A549 (cell line): ENCODE results near the gene CDA. TPM values are rescaled to one million over a fixed set of nuclear protein-coding genes. Genes with fewer than 3 reads are reported as not detected.

Source experiments
- BHLHE40 ChIP-seq: IDR thresholded peaks from 2 replicates; pipeline ENCODE4 v1.6.1; 2012; ENCODE audit warnings: low read depth, low read length, inconsistent platforms
- CBX8 ChIP-seq: fragments of 200-600 bp; sonication (generic); IDR thresholded peaks from 2 replicates; pipeline ENCODE4 v1.6.1; 2016
- CHD2 ChIP-seq: fragments of 150-350 bp; IDR thresholded peaks from 2 replicates; pipeline ENCODE4 v1.6.1; 2014; ENCODE audit warnings: low read length; ENCODE audit not compliant: partially characterized antibody
- EP300 ChIP-seq, 2 experiments: fragments of >200 bp; sonication (Bioruptor Twin); formaldehyde crosslinking; IDR thresholded peaks; 2 replicates in 1 of 2; 3 replicates in 1 of 2; pipeline ENCODE4 v1.6.1; 2016 to 2017
- ESRRA ChIP-seq: fragments of 150-350 bp; IDR thresholded peaks from 2 replicates; pipeline ENCODE4 v1.6.1; 2014; ENCODE audit warnings: mild to moderate bottlenecking, low read length, borderline replicate concordance
- FOSB ChIP-seq: fragments of 250-450 bp; sonication (Bioruptor Pico); IDR thresholded peaks from 2 replicates; pipeline ENCODE4 v1.5.0; 2020; ENCODE audit warnings: mild to moderate bottlenecking, moderate library complexity
- FOXS1 ChIP-seq: fragments of 250-450 bp; sonication (Bioruptor Pico); IDR thresholded peaks from 2 replicates; pipeline ENCODE4 v1.5.0; 2020; ENCODE audit warnings: mild to moderate bottlenecking, moderate library complexity
- HOXA7 ChIP-seq: fragments of 250-450 bp; sonication (Bioruptor Pico); IDR thresholded peaks from 2 replicates; pipeline ENCODE4 v1.5.0; 2020; ENCODE audit warnings: mild to moderate bottlenecking, moderate library complexity
- HOXB13 ChIP-seq: fragments of 250-450 bp; sonication (Bioruptor Pico); IDR thresholded peaks from 2 replicates; pipeline ENCODE4 v1.5.0; 2020; ENCODE audit warnings: low read depth, mild to moderate bottlenecking, moderate library complexity
- HOXB5 ChIP-seq: fragments of 250-450 bp; sonication (Bioruptor Pico); IDR thresholded peaks from 2 replicates; pipeline ENCODE4 v1.5.0; 2020; ENCODE audit warnings: mild to moderate bottlenecking, moderate library complexity
- JUN ChIP-seq, 2 experiments: fragments of >200 bp; sonication (Bioruptor Twin); formaldehyde crosslinking; IDR thresholded peaks; 2 replicates in 1 of 2; 3 replicates in 1 of 2; pipeline ENCODE4 v1.6.1; 2016 to 2017
- KDM1A ChIP-seq: fragments of 200-600 bp; sonication (generic); IDR thresholded peaks from 2 replicates; pipeline ENCODE4 v1.6.1; 2016; ENCODE audit warnings: low read depth, mild to moderate bottlenecking
- MAZ ChIP-seq: fragments of 150-350 bp; IDR thresholded peaks from 2 replicates; pipeline ENCODE4 v1.6.1; 2014; ENCODE audit warnings: antibody characterized with exemption, low read depth, low read length, borderline replicate concordance
- NFE2L2 ChIP-seq: fragments of 150-350 bp; conservative IDR thresholded peaks from 2 replicates; pipeline ENCODE4 v1.6.1; 2014; ENCODE audit warnings: low read length
- NPAS2 ChIP-seq: fragments of 250-450 bp; sonication (Bioruptor Pico); IDR thresholded peaks from 2 replicates; pipeline ENCODE4 v1.8.0; 2022; ENCODE audit warnings: mild to moderate bottlenecking, moderate library complexity, borderline replicate concordance
- PHF8 ChIP-seq: fragments of 200-600 bp; sonication (generic); IDR thresholded peaks from 2 replicates; pipeline ENCODE4 v1.6.1; 2016; ENCODE audit warnings: low read depth, mild to moderate bottlenecking, antibody characterized with exemption, moderate library complexity, borderline replicate concordance
- POLR2AphosphoS2 ChIP-seq: conservative IDR thresholded peaks from 2 replicates; pipeline ENCODE4 v1.6.1; 2012; ENCODE audit warnings: low read length, improper control_type of control experiment, inconsistent platforms
- RAD21 ChIP-seq, 2 experiments: fragments of >200 bp in 1 of 2; sonication (Bioruptor Twin) in 1 of 2; formaldehyde crosslinking in 1 of 2; IDR thresholded peaks in 1 of 2; conservative IDR thresholded peaks in 1 of 2; 2 replicates in 1 of 2; 3 replicates in 1 of 2; pipeline ENCODE4 v1.6.1; 2012 to 2018; ENCODE audit warnings: inconsistent platforms in 1 of 2
- RFX5 ChIP-seq: fragments of 450-650 bp; IDR thresholded peaks from 2 replicates; pipeline ENCODE4 v1.7.1; 2014; ENCODE audit warnings: antibody characterized with exemption, mild to moderate bottlenecking, moderate library complexity
- RNF2 ChIP-seq: fragments of 200-600 bp; sonication (generic); IDR thresholded peaks from 2 replicates; pipeline ENCODE4 v1.6.1; 2016; ENCODE audit warnings: low read depth, mild to moderate bottlenecking, antibody characterized with exemption, moderate library complexity, borderline replicate concordance
- SREBF2 ChIP-seq: fragments of 450-650 bp; IDR thresholded peaks from 2 replicates; pipeline ENCODE4 v1.6.1; 2014; ENCODE audit warnings: mild to moderate bottlenecking, moderate library complexity
- TP53 ChIP-seq: fragments of 250-450 bp; sonication (Bioruptor Pico); IDR thresholded peaks from 2 replicates; pipeline ENCODE4 v1.5.0; 2021; ENCODE audit warnings: mild to moderate bottlenecking, moderate library complexity
- ZFP36 ChIP-seq: fragments of 450-650 bp; IDR thresholded peaks from 2 replicates; pipeline ENCODE4 v1.6.1; 2014; ENCODE audit warnings: borderline replicate concordance; ENCODE audit not compliant: partially characterized antibody
- polyA plus RNA-seq, 4 experiments: library from polyadenylated mRNA; depleted of rRNA in 3 of 4; stranded (reverse); fragments of >200 nt; fragmentation: RNase III in 1 of 4; extraction: RNeasy Plus Mini Kit Qiagen cat#74134 plus additional on column Dnase treatment in 1 of 4; gene quantifications; 2 replicates in 3 of 4; 3 replicates in 1 of 4; pipeline ENCODE4 v1.2.3, GENCODE V29; 2011 to 2017
- TF ChIP-seq, protein P1 (sequence below): fragments of 250-450 bp; sonication (Bioruptor Pico); IDR thresholded peaks from 2 replicates; pipeline ENCODE4 v1.5.0; 2020; ENCODE audit warnings: low read depth, mild to moderate bottlenecking, moderate library complexity
- TF ChIP-seq, protein P2 (sequence below): IDR thresholded peaks from 2 replicates; pipeline ENCODE4 v1.6.1; 2012
- TF ChIP-seq, protein P3 (sequence below): fragments of >200 bp; sonication (Bioruptor Twin); formaldehyde crosslinking; IDR thresholded peaks from 2 replicates; pipeline ENCODE4 v1.6.1; 2016
- TF ChIP-seq, protein P4 (sequence below): IDR thresholded peaks from 2 replicates; pipeline ENCODE4 v1.6.1; 2012
- TF ChIP-seq, protein P5 (sequence below): fragments of 250-450 bp; sonication (Bioruptor Pico); IDR thresholded peaks from 2 replicates; pipeline ENCODE4 v1.5.0; 2021; ENCODE audit warnings: mild to moderate bottlenecking, moderate library complexity, borderline replicate concordance
- TF ChIP-seq, protein P6 (sequence below): fragments of >200 bp; sonication (Bioruptor Twin); formaldehyde crosslinking; IDR thresholded peaks from 3 replicates; pipeline ENCODE4 v1.6.1; 2016
- TF ChIP-seq, protein P7 (sequence below): fragments of 200-600 bp; sonication (generic); IDR thresholded peaks from 2 replicates; pipeline ENCODE4 v1.6.1; 2016; ENCODE audit warnings: antibody characterized with exemption, mild to moderate bottlenecking, moderate library complexity

The CDA gene
- polyA plus RNA-seq, 2 of the 4 experiments (the other 2 are of a cell fraction) = 11.2 to 44.6 TPM

DNA sequence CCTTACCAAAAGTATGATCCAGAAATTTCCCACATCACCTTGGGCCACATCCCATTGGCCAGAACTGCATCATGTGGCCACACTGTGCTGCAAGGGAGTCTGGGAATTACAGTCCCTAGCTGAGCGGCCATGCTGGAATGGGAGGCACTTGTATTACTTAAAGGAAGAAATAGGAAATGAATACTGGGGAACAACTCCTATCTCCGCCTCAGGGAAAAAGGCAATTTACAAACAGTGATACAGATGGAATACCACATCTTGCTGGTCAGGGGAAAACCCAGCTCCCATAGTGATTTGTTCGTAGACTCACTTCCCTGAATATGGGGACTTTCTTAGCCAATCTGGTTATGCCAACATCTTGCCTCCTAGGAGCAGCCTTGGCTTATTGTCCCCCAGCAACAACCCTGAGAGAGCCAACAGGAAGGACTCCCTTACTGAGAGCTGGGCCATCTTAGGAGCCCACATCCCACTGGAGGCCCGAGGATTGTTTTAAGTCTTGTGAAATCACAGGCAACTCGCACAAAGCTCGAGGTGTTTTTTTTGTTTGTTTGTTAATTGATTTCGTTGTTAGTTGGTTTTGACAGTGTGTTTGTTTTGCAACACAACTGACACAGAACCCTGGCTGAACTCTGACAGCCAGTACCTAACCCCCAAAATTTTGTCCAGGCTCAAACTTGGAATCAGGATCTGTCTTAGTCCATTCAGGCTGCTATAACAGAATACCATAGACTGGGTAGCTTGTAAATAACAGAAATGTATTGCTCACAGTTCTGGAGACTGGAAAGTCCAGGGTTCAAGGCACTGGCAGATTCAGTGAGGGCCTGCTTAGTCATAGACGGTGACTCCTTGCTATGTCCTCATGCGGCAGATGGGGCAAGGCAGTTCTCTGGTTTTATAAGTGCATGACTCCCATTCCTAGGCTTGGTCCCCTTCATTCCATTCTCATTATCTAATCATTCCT, 14.9 kb downstream of the CDA start (continued):
- TF ChIP-seq, protein P1, sequence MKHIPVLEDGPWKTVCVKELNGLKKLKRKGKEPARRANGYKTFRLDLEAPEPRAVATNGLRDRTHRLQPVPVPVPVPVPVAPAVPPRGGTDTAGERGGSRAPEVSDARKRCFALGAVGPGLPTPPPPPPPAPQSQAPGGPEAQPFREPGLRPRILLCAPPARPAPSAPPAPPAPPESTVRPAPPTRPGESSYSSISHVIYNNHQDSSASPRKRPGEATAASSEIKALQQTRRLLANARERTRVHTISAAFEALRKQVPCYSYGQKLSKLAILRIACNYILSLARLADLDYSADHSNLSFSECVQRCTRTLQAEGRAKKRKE (CRISPR knock-in tag) = no peak
- TF ChIP-seq MAZ = no peak
- no peak for TF ChIP-seq BHLHE40
- TF ChIP-seq HOXB13 = no peak
- TF ChIP-seq NFE2L2 = no peak
- no peak for TF ChIP-seq ESRRA
- TF ChIP-seq FOSB = no peak
- TF ChIP-seq TP53 (CRISPR knock-in tag) = no peak
- no peak for TF ChIP-seq POLR2AphosphoS2
- TF ChIP-seq, protein P2, sequence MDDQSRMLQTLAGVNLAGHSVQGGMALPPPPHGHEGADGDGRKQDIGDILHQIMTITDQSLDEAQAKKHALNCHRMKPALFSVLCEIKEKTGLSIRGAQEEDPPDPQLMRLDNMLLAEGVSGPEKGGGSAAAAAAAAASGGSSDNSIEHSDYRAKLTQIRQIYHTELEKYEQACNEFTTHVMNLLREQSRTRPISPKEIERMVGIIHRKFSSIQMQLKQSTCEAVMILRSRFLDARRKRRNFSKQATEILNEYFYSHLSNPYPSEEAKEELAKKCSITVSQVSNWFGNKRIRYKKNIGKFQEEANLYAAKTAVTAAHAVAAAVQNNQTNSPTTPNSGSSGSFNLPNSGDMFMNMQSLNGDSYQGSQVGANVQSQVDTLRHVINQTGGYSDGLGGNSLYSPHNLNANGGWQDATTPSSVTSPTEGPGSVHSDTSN = no peak
- TF ChIP-seq, protein P3, sequence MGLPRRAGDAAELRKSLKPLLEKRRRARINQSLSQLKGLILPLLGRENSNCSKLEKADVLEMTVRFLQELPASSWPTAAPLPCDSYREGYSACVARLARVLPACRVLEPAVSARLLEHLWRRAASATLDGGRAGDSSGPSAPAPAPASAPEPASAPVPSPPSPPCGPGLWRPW = no peak
- TF ChIP-seq NPAS2 (CRISPR knock-in tag) = no peak
- TF ChIP-seq CBX8 = no peak
- TF ChIP-seq ZFP36 = no peak
- no peak for TF ChIP-seq PHF8
- TF ChIP-seq, protein P4, sequence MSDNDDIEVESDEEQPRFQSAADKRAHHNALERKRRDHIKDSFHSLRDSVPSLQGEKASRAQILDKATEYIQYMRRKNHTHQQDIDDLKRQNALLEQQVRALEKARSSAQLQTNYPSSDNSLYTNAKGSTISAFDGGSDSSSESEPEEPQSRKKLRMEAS = 0 out of 2 replicates have a peak, but pooled peaks have one; percentile 47
- no peak for TF ChIP-seq CHD2
- TF ChIP-seq HOXA7 = no peak
- no peak for TF ChIP-seq FOXS1
- 0 out of 5 replicates have a peak, but pooled peaks of 1 of the 2 experiments have one; percentile 33 for TF ChIP-seq JUN (IDR thresholded peaks at IDR 0.05)
- TF ChIP-seq, protein P5, sequence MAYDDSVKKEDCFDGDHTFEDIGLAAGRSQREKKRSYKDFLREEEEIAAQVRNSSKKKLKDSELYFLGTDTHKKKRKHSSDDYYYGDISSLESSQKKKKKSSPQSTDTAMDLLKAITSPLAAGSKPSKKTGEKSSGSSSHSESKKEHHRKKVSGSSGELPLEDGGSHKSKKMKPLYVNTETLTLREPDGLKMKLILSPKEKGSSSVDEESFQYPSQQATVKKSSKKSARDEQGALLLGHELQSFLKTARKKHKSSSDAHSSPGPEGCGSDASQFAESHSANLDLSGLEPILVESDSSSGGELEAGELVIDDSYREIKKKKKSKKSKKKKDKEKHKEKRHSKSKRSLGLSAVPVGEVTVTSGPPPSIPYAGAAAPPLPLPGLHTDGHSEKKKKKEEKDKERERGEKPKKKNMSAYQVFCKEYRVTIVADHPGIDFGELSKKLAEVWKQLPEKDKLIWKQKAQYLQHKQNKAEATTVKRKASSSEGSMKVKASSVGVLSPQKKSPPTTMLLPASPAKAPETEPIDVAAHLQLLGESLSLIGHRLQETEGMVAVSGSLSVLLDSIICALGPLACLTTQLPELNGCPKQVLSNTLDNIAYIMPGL (CRISPR knock-in tag) = no peak
- TF ChIP-seq HOXB5 = no peak
- TF ChIP-seq KDM1A = no peak
- TF ChIP-seq RAD21 (conservative IDR thresholded peaks at IDR 0.05 in 1 of 2, IDR thresholded peaks at IDR 0.05 in 1 of 2) = no peak
- peak in 1 of 2 experiments; percentile 41; a peak in 2 of 5 replicates for TF ChIP-seq EP300 (IDR thresholded peaks at IDR 0.05)
- no peak for TF ChIP-seq RFX5
- TF ChIP-seq, protein P6, sequence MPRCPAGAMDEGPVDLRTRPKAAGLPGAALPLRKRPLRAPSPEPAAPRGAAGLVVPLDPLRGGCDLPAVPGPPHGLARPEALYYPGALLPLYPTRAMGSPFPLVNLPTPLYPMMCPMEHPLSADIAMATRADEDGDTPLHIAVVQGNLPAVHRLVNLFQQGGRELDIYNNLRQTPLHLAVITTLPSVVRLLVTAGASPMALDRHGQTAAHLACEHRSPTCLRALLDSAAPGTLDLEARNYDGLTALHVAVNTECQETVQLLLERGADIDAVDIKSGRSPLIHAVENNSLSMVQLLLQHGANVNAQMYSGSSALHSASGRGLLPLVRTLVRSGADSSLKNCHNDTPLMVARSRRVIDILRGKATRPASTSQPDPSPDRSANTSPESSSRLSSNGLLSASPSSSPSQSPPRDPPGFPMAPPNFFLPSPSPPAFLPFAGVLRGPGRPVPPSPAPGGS = 0 out of 3 replicates have a peak, but pooled peaks have one; percentile 24
- TF ChIP-seq SREBF2 = no peak
- no peak for TF ChIP-seq RNF2
- TF ChIP-seq, protein P7, sequence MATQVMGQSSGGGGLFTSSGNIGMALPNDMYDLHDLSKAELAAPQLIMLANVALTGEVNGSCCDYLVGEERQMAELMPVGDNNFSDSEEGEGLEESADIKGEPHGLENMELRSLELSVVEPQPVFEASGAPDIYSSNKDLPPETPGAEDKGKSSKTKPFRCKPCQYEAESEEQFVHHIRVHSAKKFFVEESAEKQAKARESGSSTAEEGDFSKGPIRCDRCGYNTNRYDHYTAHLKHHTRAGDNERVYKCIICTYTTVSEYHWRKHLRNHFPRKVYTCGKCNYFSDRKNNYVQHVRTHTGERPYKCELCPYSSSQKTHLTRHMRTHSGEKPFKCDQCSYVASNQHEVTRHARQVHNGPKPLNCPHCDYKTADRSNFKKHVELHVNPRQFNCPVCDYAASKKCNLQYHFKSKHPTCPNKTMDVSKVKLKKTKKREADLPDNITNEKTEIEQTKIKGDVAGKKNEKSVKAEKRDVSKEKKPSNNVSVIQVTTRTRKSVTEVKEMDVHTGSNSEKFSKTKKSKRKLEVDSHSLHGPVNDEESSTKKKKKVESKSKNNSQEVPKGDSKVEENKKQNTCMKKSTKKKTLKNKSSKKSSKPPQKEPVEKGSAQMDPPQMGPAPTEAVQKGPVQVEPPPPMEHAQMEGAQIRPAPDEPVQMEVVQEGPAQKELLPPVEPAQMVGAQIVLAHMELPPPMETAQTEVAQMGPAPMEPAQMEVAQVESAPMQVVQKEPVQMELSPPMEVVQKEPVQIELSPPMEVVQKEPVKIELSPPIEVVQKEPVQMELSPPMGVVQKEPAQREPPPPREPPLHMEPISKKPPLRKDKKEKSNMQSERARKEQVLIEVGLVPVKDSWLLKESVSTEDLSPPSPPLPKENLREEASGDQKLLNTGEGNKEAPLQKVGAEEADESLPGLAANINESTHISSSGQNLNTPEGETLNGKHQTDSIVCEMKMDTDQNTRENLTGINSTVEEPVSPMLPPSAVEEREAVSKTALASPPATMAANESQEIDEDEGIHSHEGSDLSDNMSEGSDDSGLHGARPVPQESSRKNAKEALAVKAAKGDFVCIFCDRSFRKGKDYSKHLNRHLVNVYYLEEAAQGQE = no peak
